H1 (cell line): ENCODE measurements around the gene ZNF277. TPM values are rescaled to one million over a fixed set of nuclear protein-coding genes. Genes with fewer than 3 reads are reported as not detected.

Experiments
- CTCF ChIA-PET: fragments of 300-600 bp; sonication (Branson Sonifier 250); formaldehyde crosslinking; loops from one replicate; lab custom pipeline; 2021; ENCODE audit not compliant: partially characterized antibody; lab: Charles Lee
- POLR2A ChIA-PET: fragments of 300-600 bp; sonication (Branson Sonifier 250); formaldehyde crosslinking; loops from one replicate; lab custom pipeline; 2021; ENCODE audit warnings: inconsistent platforms; ENCODE audit not compliant: partially characterized antibody; lab: Charles Lee
- DNase-seq, 2 experiments: peaks; one replicate each; pipeline versions ENCODE4 v3.0.0 to v3.0.0-alpha.2; 2010 to 2022; ENCODE audit warnings: low spot score in 2 of 2, low read depth in 1 of 2, mixed read lengths in 1 of 2
- FAIRE-seq: peaks from 2 replicates; lab custom pipeline; 2011; peaks lifted over from hg19 to GRCh38; lab: Jason Lieb, UNC
- H2AFZ ChIP-seq: 2 replicates; pipeline ENCODE4 v1.8.1; 2012; ENCODE audit warnings: low read length, inconsistent platforms
- H2AK5ac ChIP-seq: 2 replicates; pipeline ENCODE4 v1.6.1; 2013; ENCODE audit warnings: low read depth, low read length
- H2BK120ac ChIP-seq: replicated peaks from 2 replicates; pipeline ENCODE3; 2013; ENCODE audit warnings: low read depth, low read length, inconsistent platforms
- H2BK12ac ChIP-seq: 2 replicates; pipeline ENCODE4 v1.6.1; 2013; ENCODE audit warnings: low read depth, low read length
- H2BK15ac ChIP-seq: 2 replicates; pipeline ENCODE4 v1.6.1; 2013; ENCODE audit warnings: low read length
- H2BK20ac ChIP-seq: 2 replicates; pipeline ENCODE4 v1.6.1; 2013; ENCODE audit warnings: low read length
- H2BK5ac ChIP-seq: 2 replicates; pipeline ENCODE4 v1.6.1; 2013; ENCODE audit warnings: low read depth, low read length
- H3K14ac ChIP-seq: 2 replicates; pipeline ENCODE4 v1.6.1; 2013; ENCODE audit warnings: inconsistent platforms; ENCODE audit not compliant: insufficient read length
- H3K18ac ChIP-seq: 2 replicates; pipeline ENCODE4 v1.6.1; 2013; ENCODE audit warnings: low read length; ENCODE audit errors: extremely low read depth
- H3K23ac ChIP-seq: 2 replicates; pipeline ENCODE4 v1.6.1; 2013; ENCODE audit warnings: inconsistent platforms; ENCODE audit not compliant: insufficient read length
- H3K23me2 ChIP-seq: 2 replicates; pipeline ENCODE4 v1.6.1; 2013; ENCODE audit warnings: low read depth, low read length
- H3K27ac ChIP-seq: 2 replicates; pipeline ENCODE4 v1.6.1; 2011; ENCODE audit warnings: low read depth, low read length, inconsistent platforms
- H3K27me3 ChIP-seq, 4 experiments: replicated peaks in 1 of 4; 1 replicate in 1 of 4; 2 replicates in 3 of 4; pipeline versions ENCODE4 v1.6.1 to v1.8.1; 2011 to 2013; ENCODE audit warnings: low read length in 3 of 4, mild to moderate bottlenecking in 3 of 4, inconsistent platforms in 2 of 4, mixed read lengths in 2 of 4, moderate library complexity in 1 of 4; ENCODE audit not compliant: control insufficient read depth in 3 of 4, insufficient read depth in 3 of 4; ENCODE audit errors: extremely low read depth in 1 of 4
- H3K36me3 ChIP-seq, 4 experiments: 2 replicates each; pipeline versions ENCODE4 v1.6.1 to v1.8.1; 2011 to 2013; ENCODE audit warnings: mild to moderate bottlenecking in 4 of 4, low read length in 3 of 4, moderate library complexity in 2 of 4, control low read depth in 1 of 4, inconsistent platforms in 1 of 4; ENCODE audit not compliant: insufficient read depth in 4 of 4, control insufficient read depth in 2 of 4
- H3K4ac ChIP-seq: replicated peaks from 2 replicates; pipeline ENCODE3; 2013; ENCODE audit warnings: low read length, low read depth, mixed read lengths, inconsistent platforms; ENCODE audit not compliant: insufficient read length
- H3K4me1 ChIP-seq, 4 experiments: replicated peaks in 1 of 4; 1 replicate in 1 of 4; 2 replicates in 3 of 4; pipeline versions ENCODE4 v1.6.1 to v1.8.1; 2011 to 2013; ENCODE audit warnings: low read length in 3 of 4, inconsistent platforms in 2 of 4, mixed read lengths in 1 of 4; ENCODE audit not compliant: insufficient read depth in 4 of 4, control insufficient read depth in 3 of 4
- H3K4me2 ChIP-seq, 2 experiments: 2 replicates each; pipeline versions ENCODE4 v1.6.1 to v1.8.1; 2011 to 2013; ENCODE audit warnings: low read depth in 2 of 2, low read length in 2 of 2, control low read depth in 1 of 2, inconsistent platforms in 1 of 2, mild to moderate bottlenecking in 1 of 2; ENCODE audit not compliant: insufficient read depth in 1 of 2
- H3K4me3 ChIP-seq, 4 experiments: fragments of 200-600, 300-600 bp in 1 of 4; sonication (generic), shearing (Covaris generic), sonication (Bioruptor Twin) in 1 of 4; 2 replicates each; pipeline versions ENCODE4 v1.5.1 to v1.8.1; 2011 to 2016; ENCODE audit warnings: low read length in 4 of 4, low read depth in 3 of 4, control low read depth in 2 of 4, inconsistent platforms in 2 of 4, mild to moderate bottlenecking in 2 of 4, mixed read lengths in 1 of 4, moderate library complexity in 1 of 4; ENCODE audit not compliant: insufficient read depth in 2 of 4; ENCODE audit errors: extremely low read depth in 1 of 4
- H3K56ac ChIP-seq: replicated peaks from 2 replicates; pipeline ENCODE3; 2013; ENCODE audit warnings: low read depth, mild to moderate bottlenecking, mixed read lengths, low read length, inconsistent platforms; ENCODE audit not compliant: insufficient read length
- H3K79me1 ChIP-seq: 2 replicates; pipeline ENCODE4 v1.6.1; 2013; ENCODE audit warnings: low read depth, low read length, control low read depth
- H3K79me2 ChIP-seq, 2 experiments: 2 replicates each; pipeline versions ENCODE4 v1.6.1 to v1.8.1; 2012 to 2013; ENCODE audit warnings: low read length in 2 of 2, mild to moderate bottlenecking in 2 of 2, inconsistent platforms in 1 of 2; ENCODE audit not compliant: insufficient read depth in 2 of 2, control insufficient read depth in 1 of 2
- H3K9ac ChIP-seq, 4 experiments: replicated peaks in 1 of 4; 1 replicate in 1 of 4; 2 replicates in 3 of 4; pipeline versions ENCODE4 v1.6.1 to v1.8.1; 2011 to 2013; ENCODE audit warnings: low read depth in 3 of 4, low read length in 3 of 4, control low read depth in 2 of 4, mild to moderate bottlenecking in 2 of 4, moderate library complexity in 2 of 4, inconsistent platforms in 1 of 4; ENCODE audit errors: extremely low read depth in 1 of 4
- H3K9me3 ChIP-seq, 2 experiments: 2 replicates each; pipeline versions ENCODE4 v1.6.1 to v1.8.1; 2012 to 2013; ENCODE audit warnings: mild to moderate bottlenecking in 2 of 2, moderate library complexity in 2 of 2, control low read depth in 1 of 2, inconsistent platforms in 1 of 2, low read depth in 1 of 2, low read length in 1 of 2, mixed read lengths in 1 of 2; ENCODE audit not compliant: insufficient read depth in 2 of 2
- H4K20me1 ChIP-seq, 2 experiments: replicated peaks in 1 of 2; 2 replicates each; pipeline versions ENCODE3 to v1.8.1; 2011 to 2013; ENCODE audit warnings: inconsistent platforms in 2 of 2, low read length in 2 of 2, mild to moderate bottlenecking in 1 of 2; ENCODE audit not compliant: insufficient read depth in 2 of 2, control insufficient read depth in 1 of 2
- H4K5ac ChIP-seq: 2 replicates; pipeline ENCODE4 v1.6.1; 2013; ENCODE audit warnings: low read length, low read depth, mixed read lengths, inconsistent platforms; ENCODE audit not compliant: insufficient read length
- H4K8ac ChIP-seq: 2 replicates; pipeline ENCODE4 v1.8.0; 2013; ENCODE audit warnings: mild to moderate bottlenecking, moderate library complexity, low read length, inconsistent platforms; ENCODE audit not compliant: insufficient read depth; ENCODE audit errors: extremely low read depth
- H4K91ac ChIP-seq: replicated peaks from 2 replicates; pipeline ENCODE3; 2013; ENCODE audit warnings: low read length, mixed read lengths, inconsistent platforms; ENCODE audit not compliant: insufficient read length
- BRCA1 ChIP-seq: IDR thresholded peaks from 2 replicates; pipeline ENCODE4 v1.6.1; 2012; ENCODE audit warnings: low read depth, low read length, improper control_type of control experiment
- CBX8 ChIP-seq: fragments of 300-800, 300-1000 bp; sonication (generic); IDR thresholded peaks from 2 replicates; pipeline ENCODE4 v1.7.1; 2016; ENCODE audit warnings: low read depth, low read length, borderline replicate concordance
- CEBPB ChIP-seq: IDR thresholded peaks from 2 replicates; pipeline ENCODE4 v1.6.1; 2012; ENCODE audit warnings: low read depth, low read length
- CHD2 ChIP-seq: IDR thresholded peaks from 2 replicates; pipeline ENCODE4 v1.6.1; 2012; ENCODE audit warnings: low read length, improper control_type of control experiment
- EZH2 ChIP-seq: fragments of 200-600 bp; sonication (generic); IDR thresholded peaks from 2 replicates; pipeline ENCODE4 v1.7.1; 2012; ENCODE audit warnings: low read depth, mild to moderate bottlenecking, moderate library complexity, low read length, inconsistent platforms; ENCODE audit not compliant: severe bottlenecking
- FOSL1 ChIP-seq: IDR thresholded peaks from 2 replicates; pipeline ENCODE4 v1.6.1; 2011; ENCODE audit warnings: mild to moderate bottlenecking, low read depth, low read length, moderate library complexity; ENCODE audit not compliant: insufficient read depth
- MAFK ChIP-seq: IDR thresholded peaks from 2 replicates; pipeline ENCODE4 v1.6.1; 2012; ENCODE audit warnings: low read depth, mild to moderate bottlenecking, improper control_type of control experiment, low read length
- RNF2 ChIP-seq: fragments of 200-900, 300-1000 bp; sonication (generic); IDR thresholded peaks from 2 replicates; pipeline ENCODE4 v1.7.1; 2016; ENCODE audit warnings: borderline replicate concordance, low read depth, mild to moderate bottlenecking, antibody characterized with exemption, low read length; ENCODE audit not compliant: poor library complexity, severe bottlenecking; ENCODE audit errors: missing control alignments
- RXRA ChIP-seq: IDR thresholded peaks from 2 replicates; pipeline ENCODE4 v1.6.1; 2011; ENCODE audit warnings: low read depth, mild to moderate bottlenecking, low read length, moderate library complexity; ENCODE audit not compliant: insufficient read depth
- SP2 ChIP-seq: IDR thresholded peaks from 2 replicates; pipeline ENCODE4 v1.6.1; 2012; ENCODE audit warnings: mild to moderate bottlenecking, low read length, inconsistent platforms
- SUZ12 ChIP-seq: fragments of 200-600 bp; sonication (generic); IDR thresholded peaks from 2 replicates; pipeline ENCODE4 v1.6.1; 2012; ENCODE audit warnings: mild to moderate bottlenecking, inconsistent platforms, low read length, moderate library complexity, mixed read lengths
- TAF7 ChIP-seq: optimal IDR thresholded peaks from 2 replicates; pipeline ENCODE3; 2011; ENCODE audit warnings: low read depth, mild to moderate bottlenecking, inconsistent platforms, low read length, moderate library complexity, borderline replicate concordance
- TEAD4 ChIP-seq: IDR thresholded peaks from 2 replicates; pipeline ENCODE4 v1.6.1; 2012; ENCODE audit warnings: low read depth, low read length, inconsistent platforms, mixed read lengths
- ZNF274 ChIP-seq: IDR thresholded peaks from 2 replicates; pipeline ENCODE4 v1.7.0; 2012; ENCODE audit warnings: low read length, borderline replicate concordance; ENCODE audit errors: extremely low read depth
- WGBS, 2 experiments: shearing (Covaris generic) in 1 of 2; methylation state at CpG; one replicate each; pipeline versions ENCODE4 v1.1.6 to v1.1.7; 2013 to 2015; ENCODE audit warnings: low lambda C conversion rate in 2 of 2, mixed read lengths in 2 of 2, inconsistent platforms in 1 of 2, low coverage in 1 of 2, missing lambda C conversion rate in 1 of 2; ENCODE audit not compliant: insufficient replicate concordance in 2 of 2, insufficient coverage in 1 of 2, insufficient read length in 1 of 2; ENCODE audit errors: extremely low coverage in 1 of 2, missing lambda C conversion rate in 1 of 2; 5-methylcytosine and 5-hydroxymethylcytosine counted together
- polyA plus RNA-seq, 7 experiments: library from polyadenylated mRNA; depleted of rRNA in 3 of 7; stranded (reverse) in 5 of 7; unstranded in 2 of 7; fragments of >200 nt in 5 of 7; fragments of 200-250 nt in 2 of 7; gene quantifications; 1 replicate in 5 of 7; 2 replicates in 1 of 7; 4 replicates in 1 of 7; pipeline versions ENCODE4 v1.2.1 to v1.2.3, GENCODE V29; 2011 to 2013; ENCODE audit warnings: missing spikeins in 2 of 7, mixed read lengths in 2 of 7
- total RNA-seq: library from RNA; stranded (reverse); fragmentation: NEBNext Ultra II Directional; extraction: Animal tissue kit (Norgen Biotek cat#: 25700); gene quantifications from 2 replicates; pipeline ENCODE4 v1.2.1, GENCODE V29; 2021

ZNF277 gene
- total and polyA plus RNA-seq, 2 of the 8 experiments (the other 6 are each of a cell fraction or from before 2014, with no cell fraction given), result 5.1 to 21.7 TPM

DNA sequence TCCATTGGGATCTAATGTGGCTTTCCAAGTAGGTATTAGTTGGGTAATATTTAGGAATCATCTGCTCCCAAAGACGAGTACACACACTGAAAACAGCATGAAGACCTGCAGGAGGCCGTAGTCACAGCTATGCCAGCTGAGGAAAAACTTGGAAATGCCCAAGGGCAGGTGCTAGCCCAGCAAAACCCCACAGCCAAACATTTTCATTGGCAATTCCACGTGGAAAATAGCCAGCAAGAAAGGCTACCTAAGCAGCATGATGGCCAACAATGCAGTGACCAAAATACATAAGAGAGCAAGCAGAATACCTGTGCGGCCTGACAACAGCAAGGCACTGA, 33.0 kb upstream of the ZNF277 start:
- FAIRE-seq (no peak), DNase-seq (no peak)
- Histone ChIP-seq H3K14ac (peak overlapping the region; percentile 45), H4K20me1 (no peaks in the 10 kb centered on the region), H3K9ac (no peak overlapping the region), H3K4me3 (no peak overlapping the region), H4K8ac (no peak overlapping the region), H3K23me2 (no peaks in the 10 kb centered on the region), H3K56ac (no peak overlapping the region), H3K4ac (no peak overlapping the region), H2BK120ac (no peak overlapping the region), H3K4me2 (no peak overlapping the region), H2BK20ac (no peak overlapping the region), H3K79me2 (peaks cover 0 to 55% of the 10 kb centered on the region in 2 experiments; a peak in 2 of 4 replicates), H3K79me1 (peaks cover 3% of the 10 kb centered on the region; the same call in 1 of the 2 replicates), H3K36me3 (no peaks in the 10 kb centered on the region), H3K9me3 (no peaks in the 10 kb centered on the region), H3K27me3 (no peaks in the 10 kb centered on the region), H3K27ac (no peak overlapping the region), H3K23ac (no peak overlapping the region), H2AK5ac (no peak overlapping the region), H2BK5ac (peak overlapping the region; percentile 11; the same call in 1 of the 2 replicates), H3K4me1 (peaks cover 0 to 4% (median 0%) of the 10 kb centered on the region in 4 experiments; a peak in 1 of 7 replicates), H4K91ac (peak overlapping the region; percentile 54), H3K18ac (no peak overlapping the region), H2BK15ac (no peak overlapping the region), H2BK12ac (no peak overlapping the region), H2AFZ (no peak overlapping the region), H4K5ac (no peak overlapping the region)
- CTCF ChIA-PET, result interaction anchor here (0.9 to 1.1 kb wide), 2 partner anchors 10 to 12 kb away, joined by 3 read pairs; no protein-coding TSS in a partner anchor
- no peak for TF ChIP-seq CBX8
- TF ChIP-seq SP2, result no peak
- TF ChIP-seq ZNF274, result no peak
- no peak for TF ChIP-seq BRCA1
- TF ChIP-seq MAFK, result no peak
- no peak for TF ChIP-seq RNF2
- no peak for TF ChIP-seq CEBPB
- no peak for TF ChIP-seq CHD2
- no peak for TF ChIP-seq EZH2
- no peak for TF ChIP-seq SUZ12
- TF ChIP-seq TAF7, result no peak
- TF ChIP-seq TEAD4, result no peak
- no peak for TF ChIP-seq RXRA
- no peak for TF ChIP-seq FOSL1
- POLR2A ChIA-PET, result no interaction called here
- WGBS, 2 experiments, result 88% methylated on average over 4 of the region's 4 CpGs; no CpG with 5 or more reads in 1 of the 2 experiments
